T-helper 1 cell treated with Interleukin-12 subunit alpha and Interleukin-12 subunit beta and Interleukin-4 antibody, amounts not matched to agents 30 μg/mL and 1 μg/mL, for 36 hours (primary cell): ENCODE results near the gene METTL22.

ENCODE experiments used
- H3K27ac Mint-ChIP-seq: one replicate; pipeline ENCODE4 v1.8.0; 2021; ENCODE audit warnings: mild to moderate bottlenecking, mixed read lengths
- H3K27me3 Mint-ChIP-seq: one replicate; pipeline ENCODE4 v1.8.0; 2021; ENCODE audit warnings: low read depth, mixed read lengths
- H3K36me3 Mint-ChIP-seq: one replicate; pipeline ENCODE4 v1.8.0; 2021; ENCODE audit warnings: low read depth, mixed read lengths
- H3K4me1 Mint-ChIP-seq: one replicate; pipeline ENCODE4 v1.8.0; 2021; ENCODE audit warnings: low read depth, mixed read lengths
- H3K4me3 Mint-ChIP-seq: one replicate; pipeline ENCODE4 v1.8.0; 2021; ENCODE audit warnings: mild to moderate bottlenecking, moderate library complexity, mixed read lengths
- H3K9me3 Mint-ChIP-seq: one replicate; pipeline ENCODE4 v1.8.0; 2021; ENCODE audit warnings: mixed read lengths

Gene METTL22

DNA sequence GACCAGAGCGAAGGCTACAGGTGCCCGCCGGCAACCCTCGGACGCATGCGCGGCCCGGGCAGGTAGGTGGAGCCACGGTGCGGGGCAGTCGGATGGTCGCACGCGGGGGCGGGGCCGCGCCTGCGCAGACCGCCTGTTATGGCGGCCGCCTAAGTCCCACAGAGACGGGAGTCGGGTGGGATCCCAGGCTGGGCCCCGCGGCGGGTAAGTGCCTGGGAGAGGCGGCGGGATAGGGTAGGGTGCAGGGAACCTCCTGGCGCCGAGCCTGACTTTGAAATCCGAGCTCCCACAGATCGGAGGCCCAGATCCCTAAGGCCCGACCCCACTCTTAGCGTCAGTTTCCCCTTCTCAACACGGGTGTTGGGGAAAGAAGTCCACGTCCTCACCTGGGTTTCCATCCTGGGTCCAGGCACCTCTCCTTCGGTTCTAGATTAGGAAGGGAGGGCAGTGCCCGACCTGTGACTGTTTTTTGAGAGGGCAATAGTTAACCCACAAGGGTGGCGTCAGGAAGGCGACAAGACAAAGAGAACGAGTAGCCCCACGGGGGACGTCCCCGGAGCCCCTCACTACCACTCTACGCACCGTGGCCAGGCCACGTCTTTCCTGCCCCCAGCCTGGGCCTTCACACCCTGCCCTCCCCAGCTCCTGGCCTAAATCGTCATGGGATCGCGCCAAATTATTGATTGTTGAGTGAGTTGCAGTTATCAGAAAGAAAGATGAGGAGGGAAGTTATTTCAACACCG lies at the start of gene METTL22:
METTL22 (plus strand) TSS at position 127 of the 743 bp plus-strand sequence. CDS start 3,968 bp downstream, outside the sequence.
- no peaks in the 10 kb centered on the region for H3K9me3 Mint-ChIP-seq
- H3K27ac Mint-ChIP-seq = peak within 1 kb of the TSS; percentile 91
- no peaks in the 10 kb centered on the region for H3K36me3 Mint-ChIP-seq
- peaks cover 25% of the 10 kb centered on the region for H3K27me3 Mint-ChIP-seq
- H3K4me3 Mint-ChIP-seq = peak within 1 kb of the TSS; percentile 98
- H3K4me1 Mint-ChIP-seq = peaks cover 19% of the 10 kb centered on the region

GRCh38 chr16:8572063-8572918 lies 49.2 kb upstream of the METTL22 start:
- Mint-ChIP-seq H3K4me1 (no peaks in the 10 kb centered on the region), H3K27ac (no peak overlapping the region), H3K36me3 (no peaks in the 10 kb centered on the region), H3K4me3 (no peak overlapping the region), H3K9me3 (no peaks in the 10 kb centered on the region), H3K27me3 (peaks cover 5% of the 10 kb centered on the region)

DNA sequence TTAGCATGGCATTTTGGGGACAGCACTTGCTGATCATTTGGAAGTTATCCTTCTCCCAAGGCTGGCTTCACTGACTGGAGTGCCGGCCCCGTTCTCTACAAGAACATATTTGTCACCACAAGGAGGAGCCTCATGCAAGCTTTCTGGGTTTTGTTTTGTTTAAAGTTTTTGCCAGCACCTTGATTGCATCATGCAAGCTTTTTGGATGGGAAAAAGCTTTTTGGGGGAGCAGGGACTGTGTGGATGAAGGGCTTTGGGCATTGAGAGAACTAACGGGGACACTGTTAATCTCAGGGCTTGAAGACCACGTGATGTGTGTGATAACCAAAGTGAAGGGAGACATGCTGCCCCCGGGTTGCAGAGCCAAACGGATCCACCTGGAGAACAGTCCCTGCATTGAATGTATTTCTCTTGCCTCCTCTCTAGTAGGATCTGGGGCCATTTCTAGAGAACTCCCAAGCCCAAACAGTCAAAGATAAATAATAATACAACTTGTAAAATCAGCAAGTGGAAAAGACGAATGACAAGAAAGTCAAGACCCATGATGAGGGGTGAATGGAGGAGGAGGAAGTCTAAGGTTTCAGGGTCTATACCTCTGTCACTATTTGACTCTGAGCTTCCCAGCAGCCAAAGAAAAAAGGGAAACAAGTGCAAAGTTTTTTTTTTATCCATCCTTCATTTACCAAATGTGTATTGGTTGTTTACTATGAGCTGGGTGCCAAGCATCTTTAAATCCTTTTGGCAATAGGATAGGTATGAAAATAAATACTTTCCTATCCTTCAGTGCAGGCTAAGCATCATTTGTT lies 48.4 kb upstream of the METTL22 start:
- Mint-ChIP-seq H3K4me1 (no peaks in the 10 kb centered on the region), H3K36me3 (no peaks in the 10 kb centered on the region), H3K27ac (no peak overlapping the region), H3K27me3 (peaks cover 5% of the 10 kb centered on the region), H3K9me3 (no peaks in the 10 kb centered on the region), H3K4me3 (no peak overlapping the region)

DNA sequence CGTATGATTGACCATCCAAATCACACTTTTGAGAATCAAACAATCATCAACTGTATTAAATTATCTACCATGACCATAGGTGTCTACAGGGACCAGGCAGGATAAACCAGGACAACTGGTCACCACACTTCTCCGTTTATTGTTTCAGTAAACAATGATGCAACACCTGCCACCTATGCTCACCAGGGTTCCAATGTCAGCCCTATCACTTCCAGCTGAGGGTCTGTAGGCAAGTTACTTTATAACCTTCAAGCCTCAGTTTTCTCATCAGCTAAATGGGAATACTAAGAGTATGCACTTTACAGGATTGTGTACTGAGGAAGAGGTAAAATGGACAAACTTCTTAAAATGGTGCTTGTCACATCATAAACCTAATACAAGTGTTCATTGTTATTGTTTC lies 46.1 kb upstream of the METTL22 start:
- Mint-ChIP-seq H3K27ac (no peak overlapping the region), H3K36me3 (no peaks in the 10 kb centered on the region), H3K4me1 (no peaks in the 10 kb centered on the region), H3K4me3 (no peak overlapping the region), H3K27me3 (peaks cover 5% of the 10 kb centered on the region), H3K9me3 (no peaks in the 10 kb centered on the region)

- H3K4me1 Mint-ChIP-seq = no peaks in the 10 kb centered on the region
- no peak overlapping the region for H3K27ac Mint-ChIP-seq
- H3K36me3 Mint-ChIP-seq = no peaks in the 10 kb centered on the region
- no peak overlapping the region for H3K4me3 Mint-ChIP-seq
- H3K27me3 Mint-ChIP-seq = peaks cover 5% of the 10 kb centered on the region
- no peaks in the 10 kb centered on the region for H3K9me3 Mint-ChIP-seq
Measured at GRCh38 chr16:8576141-8577004, 45.1 kb upstream of the METTL22 start.

DNA sequence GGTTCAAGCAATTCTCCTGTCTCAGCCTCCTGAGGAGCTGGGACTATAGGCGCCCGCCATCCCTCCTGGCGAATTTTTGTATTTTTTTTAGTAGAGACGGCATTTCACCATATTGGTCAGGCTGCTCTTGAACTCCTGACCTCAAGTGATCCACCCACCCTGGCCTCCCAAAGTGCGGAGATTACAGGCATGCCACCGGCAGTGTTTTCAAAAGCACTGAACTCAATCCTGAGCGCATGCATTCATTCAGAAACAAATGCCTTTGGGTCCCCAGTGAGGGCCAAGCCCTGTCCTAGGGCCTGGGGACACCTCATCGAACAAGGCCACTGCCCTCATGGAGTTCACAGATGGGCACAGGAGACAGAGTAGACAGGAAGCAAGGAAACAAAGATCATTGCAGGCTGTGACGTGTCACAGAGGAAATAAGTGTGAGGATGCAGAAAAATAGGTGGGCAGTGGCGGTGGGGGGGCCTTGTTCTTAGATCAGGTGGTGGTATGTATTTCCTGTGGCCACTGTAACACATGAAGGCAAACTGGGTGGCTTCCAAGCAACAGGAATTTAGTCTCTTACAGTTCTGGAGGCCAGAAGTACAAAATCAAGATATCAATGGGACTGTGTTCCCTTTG lies 43.7 kb upstream of the METTL22 start:
- Mint-ChIP-seq H3K4me1 (no peaks in the 10 kb centered on the region), H3K27ac (no peak overlapping the region), H3K9me3 (no peaks in the 10 kb centered on the region), H3K36me3 (no peaks in the 10 kb centered on the region), H3K27me3 (peaks cover 5% of the 10 kb centered on the region), H3K4me3 (no peak overlapping the region)

DNA sequence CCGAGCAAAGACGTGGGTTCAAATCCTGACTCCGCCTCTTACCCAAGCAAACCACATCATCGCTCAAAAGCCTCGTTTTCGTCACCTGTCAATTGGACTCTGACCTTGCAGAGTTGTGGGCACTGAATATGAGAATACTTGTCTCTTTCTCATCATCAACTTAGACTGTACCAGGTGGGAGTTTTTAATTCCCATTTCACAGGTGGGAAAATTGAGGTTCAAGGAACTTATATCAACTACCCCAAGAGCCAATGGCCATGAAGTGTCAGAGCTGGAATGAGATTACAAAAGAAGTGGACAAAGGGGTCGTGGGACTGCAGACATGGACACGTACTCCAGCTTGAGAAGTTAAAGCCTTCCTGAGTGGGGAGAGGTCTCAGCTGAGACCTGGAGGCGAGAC lies 41.9 kb upstream of the METTL22 start:
- Mint-ChIP-seq H3K27me3 (peaks cover 5% of the 10 kb centered on the region), H3K9me3 (no peaks in the 10 kb centered on the region), H3K27ac (no peak overlapping the region), H3K4me1 (no peaks in the 10 kb centered on the region), H3K4me3 (no peak overlapping the region), H3K36me3 (no peaks in the 10 kb centered on the region)

GRCh38 chr16:8581831-8582580 lies 39.5 kb upstream of the METTL22 start:
- Mint-ChIP-seq H3K4me3 (no peak overlapping the region), H3K27ac (no peak overlapping the region), H3K36me3 (no peaks in the 10 kb centered on the region), H3K4me1 (no peaks in the 10 kb centered on the region), H3K9me3 (no peaks in the 10 kb centered on the region), H3K27me3 (no peaks in the 10 kb centered on the region)

DNA sequence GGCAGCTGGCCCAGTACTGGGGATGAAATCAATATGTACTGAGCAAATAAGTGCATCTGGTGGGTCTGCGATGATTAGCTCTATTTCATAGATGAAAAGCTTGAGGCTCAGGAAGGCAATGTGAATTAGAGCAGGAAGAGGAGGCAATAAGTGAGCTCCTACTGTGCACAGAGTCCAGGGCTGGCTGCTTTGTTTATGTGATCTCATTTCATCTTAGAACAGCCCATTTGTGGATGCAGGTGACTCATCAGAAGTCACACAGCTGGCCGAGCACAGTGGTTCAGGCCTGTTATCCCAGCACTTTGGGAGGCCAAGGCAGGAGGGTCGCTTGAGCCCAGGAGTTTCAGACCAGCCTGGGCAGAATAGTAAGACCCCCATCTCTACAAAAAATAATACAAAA lies 38.3 kb upstream of the METTL22 start:
- Mint-ChIP-seq H3K27ac (no peak overlapping the region), H3K9me3 (no peaks in the 10 kb centered on the region), H3K36me3 (no peaks in the 10 kb centered on the region), H3K4me1 (no peaks in the 10 kb centered on the region), H3K27me3 (peaks cover 11% of the 10 kb centered on the region), H3K4me3 (no peak overlapping the region)

- H3K27me3 Mint-ChIP-seq = peaks cover 17% of the 10 kb centered on the region
- H3K36me3 Mint-ChIP-seq = no peaks in the 10 kb centered on the region
- H3K27ac Mint-ChIP-seq = no peak overlapping the region
- no peak overlapping the region for H3K4me3 Mint-ChIP-seq
- no peaks in the 10 kb centered on the region for H3K9me3 Mint-ChIP-seq
- H3K4me1 Mint-ChIP-seq = no peaks in the 10 kb centered on the region
Measured at GRCh38 chr16:8583732-8584131, 37.8 kb upstream of the METTL22 start.

DNA sequence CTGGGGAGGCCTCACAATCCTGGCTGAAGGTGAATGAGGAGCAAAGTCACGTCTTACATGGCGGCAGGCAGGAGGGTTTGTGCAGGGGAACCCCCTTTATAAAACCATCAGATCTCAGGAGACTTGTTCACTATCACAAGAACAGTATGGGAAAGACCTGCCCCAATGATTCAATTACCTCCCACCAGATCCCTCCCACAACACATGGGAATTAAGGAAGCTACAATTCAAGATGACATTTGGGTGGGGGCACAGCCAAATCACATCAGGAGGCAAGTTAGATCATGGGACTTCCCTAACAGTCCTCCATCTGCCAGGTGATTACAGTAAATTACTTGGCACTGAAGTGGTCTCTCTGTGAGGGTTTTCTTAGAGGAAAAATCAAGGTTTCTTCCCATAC lies 36.5 kb upstream of the METTL22 start:
- Mint-ChIP-seq H3K27ac (no peak overlapping the region), H3K9me3 (no peaks in the 10 kb centered on the region)

GRCh38 chr16:8585857-8586256 lies 35.6 kb upstream of the METTL22 start:
- Mint-ChIP-seq H3K27ac (no peak overlapping the region), H3K9me3 (no peaks in the 10 kb centered on the region), H3K27me3 (peaks cover 23% of the 10 kb centered on the region), H3K4me3 (no peak overlapping the region), H3K36me3 (no peaks in the 10 kb centered on the region), H3K4me1 (no peaks in the 10 kb centered on the region)

More for the DNA sequence above, 36.5 kb upstream of the METTL22 start:
- Mint-ChIP-seq H3K4me3 (no peak overlapping the region), H3K4me1 (no peaks in the 10 kb centered on the region), H3K27me3 (peaks cover 23% of the 10 kb centered on the region), H3K36me3 (no peaks in the 10 kb centered on the region)

DNA sequence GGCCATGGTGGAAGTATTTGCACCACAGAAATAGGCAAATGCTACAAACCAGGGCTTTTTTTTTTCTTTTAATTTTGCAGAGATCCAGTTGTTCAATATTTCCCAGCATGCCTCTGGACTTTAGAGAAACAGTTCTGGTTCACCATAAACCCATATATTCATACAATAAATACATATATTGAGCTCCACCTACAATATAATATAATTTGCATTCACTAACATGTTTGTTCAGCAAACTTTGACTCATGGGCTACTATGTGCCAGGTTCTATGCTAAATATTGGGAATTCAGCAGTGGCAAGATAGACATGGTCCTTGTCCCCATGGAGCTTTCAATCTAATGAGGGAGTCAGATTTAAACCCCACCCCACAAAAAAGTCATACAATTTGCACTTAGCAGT lies 34.4 kb upstream of the METTL22 start:
- Mint-ChIP-seq H3K9me3 (no peaks in the 10 kb centered on the region), H3K4me3 (no peak overlapping the region), H3K4me1 (no peaks in the 10 kb centered on the region), H3K27me3 (peaks cover 23% of the 10 kb centered on the region), H3K36me3 (no peaks in the 10 kb centered on the region), H3K27ac (no peak overlapping the region)
